ENCODE results near the gene TCF7L1.

DNA sequence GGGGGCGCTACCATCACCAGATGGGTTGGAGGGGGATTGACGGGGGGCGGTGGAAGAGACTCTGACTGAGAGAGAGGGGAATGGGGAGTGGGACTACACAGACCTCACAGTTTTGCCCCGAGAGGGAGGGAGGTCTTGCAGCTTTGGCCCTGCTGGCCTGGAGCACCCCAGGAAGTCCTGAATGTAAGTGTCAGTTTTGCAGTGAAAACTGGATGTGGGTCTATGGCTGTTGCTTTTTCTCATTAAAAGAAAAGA is 2.4 kb downstream of the TCF7L1 start:
- TF ChIP-seq, protein P1, sequence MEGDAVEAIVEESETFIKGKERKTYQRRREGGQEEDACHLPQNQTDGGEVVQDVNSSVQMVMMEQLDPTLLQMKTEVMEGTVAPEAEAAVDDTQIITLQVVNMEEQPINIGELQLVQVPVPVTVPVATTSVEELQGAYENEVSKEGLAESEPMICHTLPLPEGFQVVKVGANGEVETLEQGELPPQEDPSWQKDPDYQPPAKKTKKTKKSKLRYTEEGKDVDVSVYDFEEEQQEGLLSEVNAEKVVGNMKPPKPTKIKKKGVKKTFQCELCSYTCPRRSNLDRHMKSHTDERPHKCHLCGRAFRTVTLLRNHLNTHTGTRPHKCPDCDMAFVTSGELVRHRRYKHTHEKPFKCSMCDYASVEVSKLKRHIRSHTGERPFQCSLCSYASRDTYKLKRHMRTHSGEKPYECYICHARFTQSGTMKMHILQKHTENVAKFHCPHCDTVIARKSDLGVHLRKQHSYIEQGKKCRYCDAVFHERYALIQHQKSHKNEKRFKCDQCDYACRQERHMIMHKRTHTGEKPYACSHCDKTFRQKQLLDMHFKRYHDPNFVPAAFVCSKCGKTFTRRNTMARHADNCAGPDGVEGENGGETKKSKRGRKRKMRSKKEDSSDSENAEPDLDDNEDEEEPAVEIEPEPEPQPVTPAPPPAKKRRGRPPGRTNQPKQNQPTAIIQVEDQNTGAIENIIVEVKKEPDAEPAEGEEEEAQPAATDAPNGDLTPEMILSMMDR (IDR thresholded peaks at IDR 0.05; ENCODE audit: low read depth, low read length, poor library complexity, severe bottlenecking): no peak
- TF ChIP-seq EZH2phosphoT487 (IDR thresholded peaks at IDR 0.05; ENCODE audit: borderline replicate concordance, low read length): no peak
